Measurements from ENCODE around the gene DXO. TPM values are rescaled to one million over a fixed set of nuclear protein-coding genes. Genes with fewer than 3 reads are reported as not detected.

Gene DXO
- total and polyA plus RNA-seq, 8 donors: 8.2 to 39.7 (median 11.5) TPM

DNA sequence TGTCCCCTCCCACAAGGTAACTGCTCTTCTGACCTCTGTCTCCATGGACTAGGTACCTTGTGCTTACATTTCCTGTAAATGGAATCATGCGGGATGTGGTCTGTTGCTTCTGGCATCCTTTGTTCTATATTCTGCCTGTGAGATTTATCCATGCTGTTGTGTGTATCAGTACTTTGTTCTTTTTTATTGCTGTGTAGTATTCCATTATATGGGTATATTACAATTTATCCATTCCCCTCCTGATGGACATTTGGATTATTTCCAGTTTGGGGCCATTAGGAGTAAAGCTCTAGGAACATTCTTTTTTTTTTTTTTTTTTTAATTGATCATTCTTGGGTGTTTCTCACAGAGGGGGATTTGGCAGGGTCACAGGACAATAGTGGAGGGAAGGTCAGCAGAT lies 41.0 kb downstream of the DXO start:
- WGBS, 2 donors: 84 to 88% methylated on average over 1 of the region's 1 CpG
- Histone ChIP-seq H3K27ac (no peak overlapping the region), H3K4me1 (no peaks in the 10 kb centered on the region), H3K36me3 (no peaks in the 10 kb centered on the region), H3K9me3 (no peaks in the 10 kb centered on the region), H3K27me3 (no peaks in the 10 kb centered on the region), H3K4me3 (no peak overlapping the region)
- FAIRE-seq (no peak), DNase-seq (no peak), ATAC-seq (no peak)
- TF ChIP-seq, protein P1, sequence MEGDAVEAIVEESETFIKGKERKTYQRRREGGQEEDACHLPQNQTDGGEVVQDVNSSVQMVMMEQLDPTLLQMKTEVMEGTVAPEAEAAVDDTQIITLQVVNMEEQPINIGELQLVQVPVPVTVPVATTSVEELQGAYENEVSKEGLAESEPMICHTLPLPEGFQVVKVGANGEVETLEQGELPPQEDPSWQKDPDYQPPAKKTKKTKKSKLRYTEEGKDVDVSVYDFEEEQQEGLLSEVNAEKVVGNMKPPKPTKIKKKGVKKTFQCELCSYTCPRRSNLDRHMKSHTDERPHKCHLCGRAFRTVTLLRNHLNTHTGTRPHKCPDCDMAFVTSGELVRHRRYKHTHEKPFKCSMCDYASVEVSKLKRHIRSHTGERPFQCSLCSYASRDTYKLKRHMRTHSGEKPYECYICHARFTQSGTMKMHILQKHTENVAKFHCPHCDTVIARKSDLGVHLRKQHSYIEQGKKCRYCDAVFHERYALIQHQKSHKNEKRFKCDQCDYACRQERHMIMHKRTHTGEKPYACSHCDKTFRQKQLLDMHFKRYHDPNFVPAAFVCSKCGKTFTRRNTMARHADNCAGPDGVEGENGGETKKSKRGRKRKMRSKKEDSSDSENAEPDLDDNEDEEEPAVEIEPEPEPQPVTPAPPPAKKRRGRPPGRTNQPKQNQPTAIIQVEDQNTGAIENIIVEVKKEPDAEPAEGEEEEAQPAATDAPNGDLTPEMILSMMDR (IDR thresholded peaks at IDR 0.05): no peak
- intact Hi-C loops (cut with DNase I): no loop called here

DNA sequence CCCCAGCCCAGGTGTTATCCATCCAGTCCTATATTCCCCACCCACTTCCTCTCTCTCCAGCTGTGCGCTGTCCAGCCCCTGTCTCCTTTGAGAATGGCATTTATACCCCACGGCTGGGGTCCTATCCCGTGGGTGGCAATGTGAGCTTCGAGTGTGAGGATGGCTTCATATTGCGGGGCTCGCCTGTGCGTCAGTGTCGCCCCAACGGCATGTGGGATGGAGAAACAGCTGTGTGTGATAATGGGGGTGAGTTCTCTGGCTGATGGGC lies 43.3 kb downstream of the DXO start:
- Histone ChIP-seq H3K36me3 (no peaks in the 10 kb centered on the region), H3K9me3 (no peaks in the 10 kb centered on the region), H3K4me1 (no peaks in the 10 kb centered on the region), H3K27ac (no peak overlapping the region), H3K4me3 (no peak overlapping the region), H3K27me3 (no peaks in the 10 kb centered on the region)
- ATAC-seq (no peak), DNase-seq (no peak), FAIRE-seq (no peak)
- TF ChIP-seq, protein P1 (IDR thresholded peaks at IDR 0.05): no peak
- intact Hi-C loops (cut with DNase I): no loop called here
- 71 to 74% methylated on average over 9 of the region's 9 CpGs for WGBS, 2 donors

DNA sequence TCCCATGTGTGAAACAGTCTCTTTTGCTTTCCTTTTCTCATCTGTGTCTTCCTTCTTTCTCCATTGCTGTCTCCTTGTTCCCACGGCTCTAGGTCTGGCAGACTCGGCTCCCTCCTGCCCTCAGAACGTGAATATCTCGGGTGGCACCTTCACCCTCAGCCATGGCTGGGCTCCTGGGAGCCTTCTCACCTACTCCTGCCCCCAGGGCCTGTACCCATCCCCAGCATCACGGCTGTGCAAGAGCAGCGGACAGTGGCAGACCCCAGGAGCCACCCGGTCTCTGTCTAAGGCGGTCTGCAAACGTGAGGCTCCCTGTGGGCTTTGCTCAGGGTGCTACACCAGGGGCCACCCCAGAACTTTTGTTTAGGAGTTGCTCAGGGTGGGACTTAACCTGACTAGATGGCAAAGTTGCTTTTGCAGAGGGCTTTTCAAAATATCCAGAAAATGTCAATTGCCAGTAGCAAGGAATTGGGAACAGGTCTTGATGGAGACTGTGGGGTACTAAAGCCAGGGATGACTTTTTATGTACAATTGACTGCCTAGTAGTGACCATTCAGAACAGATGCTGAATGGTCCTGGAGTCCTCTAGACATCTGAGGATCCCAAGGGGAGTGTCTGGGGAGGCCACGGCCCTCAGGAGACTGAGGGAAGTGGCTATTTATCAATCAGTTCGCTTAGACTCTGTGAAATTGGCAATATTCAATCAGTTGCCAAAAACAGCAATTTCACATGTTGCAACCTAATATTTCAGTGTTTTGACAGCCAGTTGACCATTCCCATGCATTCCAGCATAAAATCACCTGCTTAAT lies 43.9 kb downstream of the DXO start:
- 59 to 69% methylated on average over 11 of the region's 11 CpGs for WGBS, 2 donors
- H3K36me3 ChIP-seq: no peaks in the 10 kb centered on the region
- TF ChIP-seq, protein P1 (IDR thresholded peaks at IDR 0.05): no peak
- intact Hi-C loops (cut with DNase I): no loop called here
- H3K4me3 ChIP-seq: no peak overlapping the region
- H3K9me3 ChIP-seq: no peaks in the 10 kb centered on the region
- FAIRE-seq: no peak
- no peak for DNase-seq
- H3K4me1 ChIP-seq: no peaks in the 10 kb centered on the region
- no peaks in the 10 kb centered on the region for H3K27me3 ChIP-seq
- ATAC-seq: peak in 1 of 4 donors; percentile 20
- H3K27ac ChIP-seq: no peak overlapping the region

DNA sequence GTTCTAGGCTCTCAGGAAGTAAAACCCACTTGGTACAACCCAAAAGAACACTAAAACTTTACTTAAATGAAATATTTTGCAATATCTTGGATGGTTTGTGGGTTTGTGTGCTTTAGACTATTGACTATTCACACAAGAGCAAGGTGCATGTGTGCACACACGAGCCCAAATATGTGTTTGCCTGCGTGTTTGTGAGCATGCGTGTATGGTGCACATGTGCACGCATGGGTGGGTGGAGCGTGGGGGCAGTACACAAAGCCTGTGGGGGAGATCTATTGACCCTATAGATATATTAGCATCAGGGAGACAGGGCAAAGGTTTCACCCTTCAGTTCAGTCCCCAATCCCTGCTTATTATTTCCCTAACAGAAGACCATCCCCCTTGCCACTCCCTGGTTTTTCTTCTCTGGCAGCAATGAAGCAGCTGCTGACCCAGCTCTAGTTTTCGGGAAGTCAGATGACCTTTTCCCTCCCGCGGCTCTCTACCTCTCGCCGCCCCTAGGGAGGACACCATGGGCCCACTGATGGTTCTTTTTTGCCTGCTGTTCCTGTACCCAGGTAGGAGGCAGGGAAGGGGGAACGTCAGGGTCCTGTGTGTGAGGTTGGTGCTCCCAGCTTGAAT lies 44.6 kb downstream of the DXO start, which contains the start of gene C2:
TSS of gene C2 (plus strand) at position 476 of the 621 bp plus-strand sequence. CDS start at position 512, 36 bp downstream.
- intact Hi-C loops (cut with DNase I): no loop called here
- no peak within 1 kb of the TSS for H3K27ac ChIP-seq
- peak in 2 of 4 donors; percentile 28 to 45 for ATAC-seq
- H3K36me3 ChIP-seq: no peaks in the 10 kb centered on the region
- FAIRE-seq: no peak
- WGBS, 2 donors: 51 to 62% methylated on average over 11 of the region's 11 CpGs
- no peaks in the 10 kb centered on the region for H3K4me1 ChIP-seq
- DNase-seq: no peak
- no peak within 1 kb of the TSS for H3K4me3 ChIP-seq
- TF ChIP-seq, protein P1 (IDR thresholded peaks at IDR 0.05): no peak
- no peaks in the 10 kb centered on the region for H3K9me3 ChIP-seq
- no peaks in the 10 kb centered on the region for H3K27me3 ChIP-seq

DNA sequence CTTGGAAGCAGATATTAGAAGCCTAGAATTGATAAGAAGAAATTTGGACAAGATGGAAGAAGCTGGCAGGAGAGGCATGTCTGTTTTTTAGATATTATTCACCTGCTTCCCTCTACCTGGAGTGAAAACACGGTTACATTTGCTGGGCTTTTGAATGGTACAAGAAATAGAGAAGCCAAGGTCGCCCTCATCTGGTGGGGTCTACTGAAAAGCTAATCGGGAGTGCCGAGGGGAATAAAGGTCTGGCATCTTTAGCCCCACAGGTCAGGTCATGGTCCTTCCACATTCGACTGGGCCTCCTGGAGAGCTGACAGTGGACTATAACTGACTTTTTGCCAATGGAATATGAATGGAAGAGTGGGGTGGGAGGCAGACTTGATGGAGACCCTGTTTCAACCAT lies 49.0 kb downstream of the DXO start:
- no peak overlapping the region for H3K4me3 ChIP-seq
- no peak for DNase-seq
- no peak for FAIRE-seq
- H3K27me3 ChIP-seq: no peaks in the 10 kb centered on the region
- no peaks in the 10 kb centered on the region for H3K4me1 ChIP-seq
- 8 to 14% methylated on average over 5 of the region's 5 CpGs for WGBS, 2 donors
- no peaks in the 10 kb centered on the region for H3K9me3 ChIP-seq
- H3K36me3 ChIP-seq: no peaks in the 10 kb centered on the region
- TF ChIP-seq, protein P1 (IDR thresholded peaks at IDR 0.05): no peak
- intact Hi-C loops (cut with DNase I): no loop called here
- ATAC-seq: peak in 1 of 4 donors; percentile 73
- no peak overlapping the region for H3K27ac ChIP-seq
